SH-SY5Y (cell line): Measurements from ENCODE around the gene SGMS1.

Experiments
- GATA2 ChIP-seq: IDR thresholded peaks from 2 replicates; pipeline ENCODE4 v1.6.1; 2011; ENCODE audit warnings: mild to moderate bottlenecking, low read depth, low read length
- GATA3 ChIP-seq: IDR thresholded peaks from 2 replicates; pipeline ENCODE4 v1.6.1; 2011; ENCODE audit warnings: low read depth, mild to moderate bottlenecking, low read length, moderate library complexity

DNA sequence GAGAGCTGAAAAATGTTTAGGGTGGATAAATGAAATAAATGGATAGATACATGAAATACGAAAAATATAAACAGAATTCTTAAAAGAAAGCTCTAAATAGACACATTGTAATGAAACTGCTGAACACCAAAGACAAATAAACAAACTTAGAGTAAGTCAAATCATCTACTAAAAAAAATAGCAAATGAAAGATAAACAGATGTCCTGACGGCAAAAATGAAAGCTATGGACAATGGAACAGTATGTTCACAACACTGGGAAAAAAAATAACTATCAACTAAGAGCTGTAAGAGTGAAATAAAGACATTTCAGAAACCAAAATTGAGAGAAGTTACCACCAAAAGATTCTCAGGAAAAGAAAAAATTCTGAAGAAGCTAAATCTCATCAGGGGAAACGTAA lies 106.1 kb downstream of the SGMS1 start:
- TF ChIP-seq GATA2 = no peak
- no peak for TF ChIP-seq GATA3
